GM12892 (cell line): Measurements from ENCODE around the gene C10orf95.

Experiments
- POLR2A ChIP-seq: IDR thresholded peaks from 2 replicates; pipeline ENCODE4 v1.6.1; 2011; ENCODE audit warnings: low read depth, low read length, control low read depth
- POLR2AphosphoS5 ChIP-seq: IDR thresholded peaks from 2 replicates; pipeline ENCODE4 v1.6.1; 2011; ENCODE audit warnings: low read depth, low read length, control low read depth

- no peak for TF ChIP-seq POLR2AphosphoS5
- TF ChIP-seq POLR2A = no peak
Measured at GRCh38 chr10:102479651-102480050, 28.3 kb upstream of the C10orf95 start.
